OCI-LY3 (cell line): ENCODE data around the gene PIEZO1.

Source experiments
- H2AFZ ChIP-seq: fragments of 200-600, 300-600 bp; shearing (Covaris generic); 2 replicates; pipeline ENCODE4 v1.6.0; 2014; ENCODE audit warnings: antibody characterized with exemption, low read depth, low read length
- H3K27ac ChIP-seq: fragments of 200-600, 300-600 bp; sonication (generic); 2 replicates; pipeline ENCODE4 v1.5.1; 2014; ENCODE audit warnings: mild to moderate bottlenecking, low read length, moderate library complexity, mixed read lengths
- H3K27me3 ChIP-seq: fragments of 200-600, 300-600 bp; sonication (generic); 2 replicates; pipeline ENCODE4 v1.6.1; 2014; ENCODE audit warnings: low read depth, low read length, mixed read lengths
- H3K36me3 ChIP-seq: fragments of 200-600, 300-600 bp; sonication (generic); replicated peaks from 2 replicates; pipeline ENCODE3; 2014; ENCODE audit warnings: low read depth, low read length, mixed read lengths
- H3K4me1 ChIP-seq: fragments of 300-600, 200-600 bp; sonication (generic); 2 replicates; pipeline ENCODE4 v1.6.1; 2014; ENCODE audit warnings: low read length, mixed read lengths
- H3K4me2 ChIP-seq: fragments of 200-600, 300-600 bp; sonication (generic); 2 replicates; pipeline ENCODE4 v1.6.1; 2014; ENCODE audit warnings: low read length, mixed read lengths
- H3K4me3 ChIP-seq: fragments of 300-600, 200-600 bp; sonication (generic); 2 replicates; pipeline ENCODE4 v1.5.1; 2014; ENCODE audit warnings: antibody characterized with exemption, mild to moderate bottlenecking, low read length, moderate library complexity
- H3K79me2 ChIP-seq: fragments of 300-600, 200-600 bp; shearing (Covaris generic); 2 replicates; pipeline ENCODE4 v1.6.1; 2014; ENCODE audit warnings: mild to moderate bottlenecking, low read length, mixed read lengths
- H3K9ac ChIP-seq: fragments of 300-600, 200-600 bp; shearing (Covaris generic); 2 replicates; pipeline ENCODE4 v1.6.0; 2014; ENCODE audit warnings: mild to moderate bottlenecking, low read length, moderate library complexity
- H3K9me3 ChIP-seq: fragments of 200-600, 300-600 bp; shearing (Covaris generic); 2 replicates; pipeline ENCODE4 v1.6.1; 2014; ENCODE audit warnings: low read length, mixed read lengths; ENCODE audit not compliant: insufficient read depth
- H4K20me1 ChIP-seq: fragments of 200-600, 300-600 bp; sonication (generic); 2 replicates; pipeline ENCODE4 v1.6.1; 2016; ENCODE audit warnings: low read length, mixed read lengths; ENCODE audit not compliant: insufficient read depth
- CTCF ChIP-seq: fragments of 200-600, 300-600 bp; sonication (generic); IDR thresholded peaks from 2 replicates; pipeline ENCODE4 v1.5.1; 2014; ENCODE audit warnings: antibody characterized with exemption, low read length, low read depth
- EZH2phosphoT487 ChIP-seq: fragments of 200-600 bp; shearing (Covaris generic); IDR thresholded peaks from 2 replicates; pipeline ENCODE4 v1.6.1; 2018; ENCODE audit warnings: antibody characterized with exemption, mixed run types, low read depth

Gene PIEZO1

GRCh38 chr16:88718178-88718577, 66.8 kb downstream of the PIEZO1 start:
- Histone ChIP-seq H3K27ac (no peak overlapping the region), H3K4me2 (no peak overlapping the region), H3K36me3 (peaks cover 23% of the 10 kb centered on the region), H4K20me1 (no peaks in the 10 kb centered on the region), H3K4me1 (no peaks in the 10 kb centered on the region), H3K9me3 (no peaks in the 10 kb centered on the region), H3K27me3 (no peaks in the 10 kb centered on the region), H2AFZ (no peak overlapping the region), H3K4me3 (no peak overlapping the region), H3K79me2 (no peaks in the 10 kb centered on the region), H3K9ac (no peak overlapping the region)
- TF ChIP-seq CTCF = no peak
- TF ChIP-seq EZH2phosphoT487 = no peak

- Histone ChIP-seq H3K4me2 (no peak overlapping the region), H3K4me1 (no peaks in the 10 kb centered on the region), H3K4me3 (no peak overlapping the region), H3K9ac (no peak overlapping the region), H3K9me3 (no peaks in the 10 kb centered on the region), H3K79me2 (no peaks in the 10 kb centered on the region; the same call in 1 of the 2 replicates), H3K27ac (no peak overlapping the region), H3K36me3 (peaks cover 21% of the 10 kb centered on the region), H2AFZ (no peak overlapping the region), H4K20me1 (no peaks in the 10 kb centered on the region), H3K27me3 (no peaks in the 10 kb centered on the region)
- TF ChIP-seq CTCF (no peak), EZH2phosphoT487 (no peak)
Measured at GRCh38 chr16:88716601-88717001, 68.4 kb downstream of the PIEZO1 start.

GRCh38 chr16:88716201-88716600, 68.8 kb downstream of the PIEZO1 start:
- Histone ChIP-seq H3K4me1 (no peaks in the 10 kb centered on the region), H4K20me1 (no peaks in the 10 kb centered on the region), H2AFZ (no peak overlapping the region), H3K4me2 (no peak overlapping the region), H3K79me2 (peaks cover 2% of the 10 kb centered on the region; the same call in 1 of the 2 replicates), H3K27me3 (no peaks in the 10 kb centered on the region), H3K4me3 (no peak overlapping the region), H3K9me3 (no peaks in the 10 kb centered on the region), H3K36me3 (peaks cover 19% of the 10 kb centered on the region), H3K9ac (no peak overlapping the region), H3K27ac (no peak overlapping the region)
- TF ChIP-seq EZH2phosphoT487 (no peak), CTCF (no peak)

- no peaks in the 10 kb centered on the region for H3K9me3 ChIP-seq
- peaks cover 5% of the 10 kb centered on the region; the same call in 1 of the 2 replicates for H3K79me2 ChIP-seq
- H3K36me3 ChIP-seq = peaks cover 18% of the 10 kb centered on the region
- no peak overlapping the region for H3K4me2 ChIP-seq
- H2AFZ ChIP-seq = no peak overlapping the region
- H3K27ac ChIP-seq = no peak overlapping the region
- no peak overlapping the region for H3K9ac ChIP-seq
- H3K4me1 ChIP-seq = no peaks in the 10 kb centered on the region
- TF ChIP-seq EZH2phosphoT487 (no peak), CTCF (no peak)
- no peaks in the 10 kb centered on the region for H4K20me1 ChIP-seq
- no peaks in the 10 kb centered on the region for H3K27me3 ChIP-seq
- H3K4me3 ChIP-seq = no peak overlapping the region
Measured at GRCh38 chr16:88715312-88716190, 69.5 kb downstream of the PIEZO1 start.
